HUES64 (cell line): Measurements from ENCODE around the gene RIN2. TPM values are rescaled to one million over a fixed set of nuclear protein-coding genes. Genes with fewer than 3 reads are reported as not detected.

Experiments
- H3K27ac ChIP-seq: 2 replicates; pipeline ENCODE4 v1.7.0; 2013; ENCODE audit warnings: low read depth, low read length, inconsistent platforms
- H3K27me3 ChIP-seq: 2 replicates; pipeline ENCODE4 v1.6.1; 2013; ENCODE audit warnings: mild to moderate bottlenecking, low read length; ENCODE audit not compliant: insufficient read depth
- H3K36me3 ChIP-seq: 2 replicates; pipeline ENCODE4 v1.6.1; 2013; ENCODE audit warnings: mild to moderate bottlenecking, low read length; ENCODE audit not compliant: insufficient read depth
- H3K4me1 ChIP-seq: 2 replicates; pipeline ENCODE4 v1.6.1; 2013; ENCODE audit warnings: mild to moderate bottlenecking, low read length, moderate library complexity; ENCODE audit not compliant: insufficient read depth
- H3K4me3 ChIP-seq: 2 replicates; pipeline ENCODE4 v1.5.1; 2013; ENCODE audit warnings: mild to moderate bottlenecking, low read length, moderate library complexity
- H3K9ac ChIP-seq: 2 replicates; pipeline ENCODE4 v1.6.1; 2013; ENCODE audit warnings: mild to moderate bottlenecking, low read depth, low read length
- H3K9me3 ChIP-seq: 2 replicates; pipeline ENCODE4 v1.6.1; 2013; ENCODE audit warnings: low read depth, low read length; ENCODE audit not compliant: insufficient read depth
- WGBS: fragments of 150-250, 120-280 bp; methylation state at CpG from one replicate; pipeline ENCODE4 v1.1.7; 2013; ENCODE audit warnings: missing lambda C conversion rate; 5-methylcytosine and 5-hydroxymethylcytosine counted together
- polyA plus RNA-seq, 2 experiments: library from polyadenylated mRNA; stranded (reverse); fragments of 50-300 nt; gene quantifications; one replicate each; pipeline ENCODE4 v1.2.3, GENCODE V29; 2013

The RIN2 gene
- 4.2 TPM for polyA plus RNA-seq (2013, experiment 1 of 2)
- 6.1 TPM for polyA plus RNA-seq (2013, experiment 2 of 2)

- peaks cover 6% of the 10 kb centered on the region for H3K4me1 ChIP-seq
- peak within 1 kb of the TSS; percentile 51 for H3K9ac ChIP-seq
- H3K36me3 ChIP-seq, result no peaks in the 10 kb centered on the region
- WGBS, result under 1% methylated on average over 25 of the region's 25 CpGs
- H3K27me3 ChIP-seq, result peaks cover 27% of the 10 kb centered on the region
- H3K9me3 ChIP-seq, result no peaks in the 10 kb centered on the region
- H3K4me3 ChIP-seq, result peak within 1 kb of the TSS; percentile 87
- H3K27ac ChIP-seq, result peak within 1 kb of the TSS; percentile 70; the same call in 1 of the 2 replicates
Measured at GRCh38 chr20:19758133-19758500, at the start of gene RIN2. Gene RIN2, plus strand, starts transcription at chr20:19758258. Its CDS starts 131,344 bp downstream, at chr20:19889602.

GRCh38 chr20:19709635-19710335, 48.3 kb upstream of the RIN2 start:
- Histone ChIP-seq H3K9ac (no peak overlapping the region), H3K4me1 (no peaks in the 10 kb centered on the region), H3K4me3 (no peak overlapping the region), H3K27ac (no peak overlapping the region), H3K36me3 (no peaks in the 10 kb centered on the region), H3K27me3 (no peaks in the 10 kb centered on the region), H3K9me3 (no peaks in the 10 kb centered on the region)
- 87% methylated on average over 1 of the region's 1 CpG for WGBS

GRCh38 chr20:19710336-19711120, 47.5 kb upstream of the RIN2 start:
- no peak overlapping the region for H3K9ac ChIP-seq
- H3K9me3 ChIP-seq, result no peaks in the 10 kb centered on the region
- H3K4me1 ChIP-seq, result no peaks in the 10 kb centered on the region
- no peaks in the 10 kb centered on the region for H3K36me3 ChIP-seq
- no peaks in the 10 kb centered on the region for H3K27me3 ChIP-seq
- WGBS, result 90% methylated on average over 5 of the region's 5 CpGs
- no peak overlapping the region for H3K4me3 ChIP-seq
- H3K27ac ChIP-seq, result no peak overlapping the region

- Histone ChIP-seq H3K27ac (no peak overlapping the region), H3K27me3 (no peaks in the 10 kb centered on the region), H3K4me1 (no peaks in the 10 kb centered on the region), H3K4me3 (no peak overlapping the region), H3K9me3 (no peaks in the 10 kb centered on the region), H3K36me3 (no peaks in the 10 kb centered on the region), H3K9ac (no peak overlapping the region)
- whole genome bisulfite sequencing, result 84% methylated on average over 11 of the region's 11 CpGs
Measured at GRCh38 chr20:19711126-19711525, 46.9 kb upstream of the RIN2 start.

- Histone ChIP-seq H3K27me3 (no peaks in the 10 kb centered on the region), H3K27ac (no peak overlapping the region), H3K36me3 (no peaks in the 10 kb centered on the region), H3K9me3 (peaks cover 5% of the 10 kb centered on the region; the same call in 1 of the 2 replicates), H3K4me3 (no peak overlapping the region), H3K9ac (no peak overlapping the region), H3K4me1 (no peaks in the 10 kb centered on the region)
- 92% methylated on average over 4 of the region's 4 CpGs for WGBS
Measured at GRCh38 chr20:19712721-19713260, 45.3 kb upstream of the RIN2 start.

GRCh38 chr20:19713822-19714578, 44.1 kb upstream of the RIN2 start:
- no peak overlapping the region for H3K9ac ChIP-seq
- H3K9me3 ChIP-seq, result peaks cover 5% of the 10 kb centered on the region; the same call in 1 of the 2 replicates
- no peak overlapping the region for H3K27ac ChIP-seq
- no peaks in the 10 kb centered on the region for H3K27me3 ChIP-seq
- H3K4me3 ChIP-seq, result no peak overlapping the region
- no peaks in the 10 kb centered on the region for H3K36me3 ChIP-seq
- 94% methylated on average over 2 of the region's 2 CpGs for WGBS
- H3K4me1 ChIP-seq, result no peaks in the 10 kb centered on the region

- 91% methylated on average over 1 of the region's 1 CpG for WGBS
- H3K9me3 ChIP-seq, result peaks cover 5% of the 10 kb centered on the region; the same call in 1 of the 2 replicates
Measured at GRCh38 chr20:19714579-19714840, 43.5 kb upstream of the RIN2 start.

GRCh38 chr20:19715986-19716385, 42.1 kb upstream of the RIN2 start:
- Histone ChIP-seq H3K9me3 (peaks cover 5% of the 10 kb centered on the region; the same call in 1 of the 2 replicates), H3K27me3 (no peaks in the 10 kb centered on the region), H3K9ac (no peak overlapping the region), H3K27ac (no peak overlapping the region), H3K4me1 (no peaks in the 10 kb centered on the region), H3K4me3 (no peak overlapping the region), H3K36me3 (no peaks in the 10 kb centered on the region)
- 85% methylated on average over 3 of the region's 3 CpGs for WGBS

More at GRCh38 chr20:19714579-19714840, 43.5 kb upstream of the RIN2 start:
- Histone ChIP-seq H3K27me3 (no peaks in the 10 kb centered on the region), H3K4me3 (no peak overlapping the region), H3K9ac (no peak overlapping the region), H3K27ac (no peak overlapping the region), H3K36me3 (no peaks in the 10 kb centered on the region), H3K4me1 (no peaks in the 10 kb centered on the region)

- Histone ChIP-seq H3K9ac (no peak overlapping the region), H3K4me1 (no peaks in the 10 kb centered on the region), H3K27ac (no peak overlapping the region), H3K4me3 (no peak overlapping the region), H3K9me3 (peaks cover 5% of the 10 kb centered on the region; the same call in 1 of the 2 replicates), H3K36me3 (no peaks in the 10 kb centered on the region), H3K27me3 (no peaks in the 10 kb centered on the region)
- 77% methylated on average over 3 of the region's 3 CpGs for WGBS
Measured at GRCh38 chr20:19718880-19719279, 39.2 kb upstream of the RIN2 start.

GRCh38 chr20:19720991-19721390, 37.1 kb upstream of the RIN2 start:
- Histone ChIP-seq H3K9ac (no peak overlapping the region), H3K36me3 (no peaks in the 10 kb centered on the region), H3K4me1 (no peaks in the 10 kb centered on the region), H3K9me3 (peaks cover 5% of the 10 kb centered on the region; the same call in 1 of the 2 replicates), H3K27me3 (no peaks in the 10 kb centered on the region), H3K4me3 (no peak overlapping the region), H3K27ac (no peak overlapping the region)
- WGBS, result 96% methylated on average over 18 of the region's 18 CpGs

GRCh38 chr20:19723051-19723450, 35.0 kb upstream of the RIN2 start:
- H3K4me1 ChIP-seq, result no peaks in the 10 kb centered on the region
- WGBS, result 91% methylated on average over 4 of the region's 4 CpGs
- H3K27me3 ChIP-seq, result no peaks in the 10 kb centered on the region
- H3K27ac ChIP-seq, result no peak overlapping the region
- H3K36me3 ChIP-seq, result no peaks in the 10 kb centered on the region
- H3K4me3 ChIP-seq, result no peak overlapping the region
- no peak overlapping the region for H3K9ac ChIP-seq
- H3K9me3 ChIP-seq, result no peaks in the 10 kb centered on the region
